GM12865 (cell line): ENCODE data around the gene PROSER2.

Experiments
- DNase-seq: peaks from one replicate; pipeline ENCODE4 v3.0.0; 2010; ENCODE audit warnings: low read depth
- H3K4me3 ChIP-seq: 2 replicates; pipeline ENCODE4 v1.5.1; 2011; ENCODE audit warnings: mild to moderate bottlenecking, low read depth, low read length, control low read depth
- CTCF ChIP-seq: IDR thresholded peaks from 2 replicates; pipeline ENCODE4 v1.5.1; 2011; ENCODE audit warnings: low read length, control low read depth, low read depth, inconsistent platforms; ENCODE audit not compliant: insufficient read depth; ENCODE audit errors: missing control alignments

The PROSER2 gene

GRCh38 chr10:11832042-11832441 is 8.9 kb downstream of the PROSER2 start:
- DNase-seq = no peak
- no peak overlapping the region for H3K4me3 ChIP-seq
- no peak for TF ChIP-seq CTCF

DNA sequence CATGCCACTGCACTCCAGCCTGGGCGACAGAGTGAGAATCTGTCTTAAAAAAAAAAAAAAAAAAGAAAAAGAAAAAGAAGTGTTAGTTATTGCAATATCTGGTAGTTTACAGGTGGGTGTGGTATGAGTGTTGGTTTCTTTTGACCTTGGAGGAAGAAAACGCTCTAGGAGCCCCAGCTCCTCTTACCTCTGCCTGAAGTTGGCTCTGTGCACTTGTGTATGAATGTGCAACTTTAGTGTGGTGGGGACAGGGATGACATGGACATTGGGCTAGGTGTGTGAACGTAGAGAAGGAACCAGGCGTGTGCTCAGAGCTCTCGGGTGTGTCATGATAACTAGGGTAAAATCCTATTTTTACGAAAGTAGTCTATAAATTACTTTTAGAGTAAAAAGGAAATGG is 11.9 kb downstream of the PROSER2 start:
- TF ChIP-seq CTCF = no peak
- H3K4me3 ChIP-seq = no peak overlapping the region
- DNase-seq = peak; percentile 9

GRCh38 chr10:11835704-11836103 is 12.5 kb downstream of the PROSER2 start:
- DNase-seq = no peak

DNA sequence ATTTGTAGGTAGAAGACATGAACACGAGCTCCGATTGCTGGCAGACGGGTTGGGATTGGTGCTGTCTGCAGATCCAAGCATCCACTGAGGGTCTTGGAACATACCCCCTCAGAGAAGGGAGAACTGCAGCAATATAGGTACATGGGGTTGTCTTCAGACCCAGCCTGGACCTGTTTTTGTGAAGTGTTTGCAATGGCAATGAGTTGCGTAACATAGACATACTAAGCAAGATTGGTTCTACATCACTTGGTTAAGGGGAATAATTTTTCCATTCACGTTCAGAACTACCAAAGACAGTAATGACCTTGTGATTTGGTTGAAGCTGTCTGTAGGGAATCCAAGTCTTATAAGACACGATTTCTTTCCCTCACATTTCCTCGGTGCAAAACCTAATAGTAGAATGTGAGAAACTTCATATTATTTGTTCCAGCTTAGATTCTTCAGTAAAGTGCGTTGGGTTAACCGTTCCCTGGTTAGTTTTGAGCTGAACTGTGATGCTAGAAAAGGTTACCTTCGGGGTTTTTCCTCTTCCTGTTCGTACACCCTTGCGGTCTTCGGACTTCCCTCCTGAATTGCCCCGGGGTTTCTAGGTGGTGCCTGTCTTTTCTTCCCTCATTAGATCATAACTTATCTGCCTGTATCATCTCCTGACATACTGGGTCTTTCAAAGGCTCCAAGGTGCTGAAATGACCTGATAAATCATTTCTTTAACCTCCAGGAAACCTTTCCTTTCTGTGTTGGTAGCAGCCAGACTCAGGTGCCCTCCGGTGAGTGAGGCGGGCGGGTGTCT is 14.4 kb downstream of the PROSER2 start:
- no peak for TF ChIP-seq CTCF
- H3K4me3 ChIP-seq = no peak overlapping the region
- peak; percentile 31 for DNase-seq

More at GRCh38 chr10:11835704-11836103, 12.5 kb downstream of the PROSER2 start:
- no peak overlapping the region for H3K4me3 ChIP-seq
- TF ChIP-seq CTCF = no peak

DNA sequence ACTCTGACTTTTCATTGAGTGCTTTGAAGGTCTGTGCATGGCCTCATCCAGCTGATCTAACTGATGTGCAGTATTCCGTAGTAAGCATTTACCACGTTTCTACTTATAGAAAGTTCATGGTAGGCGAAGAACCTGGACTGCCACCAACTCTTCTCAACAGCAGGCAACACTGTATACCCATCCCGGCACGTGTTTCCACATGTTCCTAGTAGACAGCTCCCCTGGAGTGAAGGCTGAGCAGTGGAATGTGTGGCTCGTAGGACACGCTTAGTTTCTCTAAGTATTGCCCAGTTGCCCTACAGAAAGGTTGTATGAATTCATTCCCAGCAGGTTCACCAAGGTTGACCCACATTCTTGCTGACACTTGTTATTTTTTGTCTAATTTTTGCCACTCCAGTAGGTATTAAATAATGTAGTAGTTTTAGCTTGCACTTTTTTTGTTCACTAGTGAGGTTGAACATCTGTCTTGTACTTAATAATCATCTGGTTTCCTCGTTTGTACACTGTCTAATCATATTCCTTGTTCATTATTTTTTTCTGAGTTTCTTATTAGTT is 15.2 kb downstream of the PROSER2 start:
- H3K4me3 ChIP-seq = no peak overlapping the region
- no peak for DNase-seq
- TF ChIP-seq CTCF = no peak

GRCh38 chr10:11841375-11841774 is 18.2 kb downstream of the PROSER2 start:
- DNase-seq = no peak
- no peak overlapping the region for H3K4me3 ChIP-seq
- no peak for TF ChIP-seq CTCF
